Testis (tissue), 2 donors: Measurements from ENCODE around the gene OR52B6.

Source experiments
- CTCF ChIP-seq, 3 experiments: fragments of 450-650 bp in 2 of 3; fragments of 200-600 bp in 1 of 3; sonication (generic) in 1 of 3; IDR thresholded peaks; one replicate each; pipeline ENCODE4 v1.5.1; 2016 to 2019; ENCODE audit warnings: antibody characterized with exemption in 3 of 3, mild to moderate bottlenecking in 2 of 3, moderate library complexity in 1 of 3
- POLR2A ChIP-seq: fragments of 450-650 bp; IDR thresholded peaks from one replicate; pipeline ENCODE4 v1.6.1; 2017; ENCODE audit warnings: antibody characterized with exemption, mild to moderate bottlenecking, moderate library complexity

- no peak for TF ChIP-seq CTCF (IDR thresholded peaks at IDR 0.05)
- TF ChIP-seq POLR2A = no peak
Observed at GRCh38 chr11:5608808-5609207, 28.1 kb downstream of the OR52B6 start.
